Tibial nerve (tissue), 4 donors: ENCODE results near the gene SMAD7. TPM values are rescaled to one million over a fixed set of nuclear protein-coding genes. Genes with fewer than 3 reads are reported as not detected.

ENCODE experiments used
- DNase-seq, 2 donors: peaks; one replicate each; pipeline ENCODE4 v3.0.0-alpha.2; 2019; ENCODE audit warnings: low spot score in 2 of 2
- H3K27ac ChIP-seq, 4 donors: fragments of 200-600 bp; sonication (generic) in 3 of 4; one replicate each; pipeline ENCODE4 v1.5.1; 2017 to 2019; ENCODE audit warnings: mild to moderate bottlenecking in 1 of 4
- H3K27me3 ChIP-seq, 2 donors: fragments of 200-600 bp; sonication (generic) in 1 of 2; one replicate each; pipeline versions ENCODE4 v1.5.1 to v1.6.0; 2017 to 2019
- H3K36me3 ChIP-seq, 3 donors: fragments of 200-600 bp; sonication (generic); one replicate each; pipeline ENCODE4 v1.5.1; 2018 to 2019
- H3K4me1 ChIP-seq, 4 donors: fragments of 200-600 bp; sonication (generic) in 3 of 4; one replicate each; pipeline ENCODE4 v1.5.1; 2017 to 2019
- H3K4me3 ChIP-seq, 4 donors: fragments of 200-600 bp; sonication (generic) in 3 of 4; one replicate each; pipeline ENCODE4 v1.5.1; 2017 to 2019; ENCODE audit warnings: mild to moderate bottlenecking in 1 of 4, moderate library complexity in 1 of 4
- H3K9me3 ChIP-seq, 4 donors: fragments of 200-600 bp; sonication (generic) in 3 of 4; one replicate each; pipeline ENCODE4 v1.5.1; 2017 to 2019
- CTCF ChIP-seq, 5 experiments: fragments of 200-600 bp in 3 of 5; fragments of 450-650 bp in 2 of 5; sonication (generic) in 3 of 5; IDR thresholded peaks; one replicate each; pipeline ENCODE4 v1.5.1; 2016 to 2019; ENCODE audit warnings: antibody characterized with exemption in 5 of 5, mild to moderate bottlenecking in 3 of 5, moderate library complexity in 2 of 5
- EP300 ChIP-seq, 2 donors: sonication (generic); formaldehyde crosslinking; IDR thresholded peaks; one replicate each; pipeline ENCODE4 v1.6.1; 2017; ENCODE audit warnings: antibody characterized with exemption in 2 of 2, mild to moderate bottlenecking in 1 of 2
- POLR2A ChIP-seq, 2 donors: fragments of 450-650 bp; IDR thresholded peaks; one replicate each; pipeline ENCODE4 v1.6.1; 2017; ENCODE audit warnings: antibody characterized with exemption in 2 of 2, mild to moderate bottlenecking in 2 of 2, moderate library complexity in 2 of 2
- WGBS, 2 donors: methylation state at CpG; one replicate each; pipeline ENCODE4 v1.1.5; 2018; 5-methylcytosine and 5-hydroxymethylcytosine counted together
- total RNA-seq, 4 donors: library from RNA; depleted of rRNA; stranded (reverse); fragments of >200 nt; gene quantifications; one replicate each; pipeline ENCODE4 v1.1.0, GENCODE V29; 2016

SMAD7 gene
- 10 to 100 TPM; 34.3 to 56.8 (median 35.6) TPM for total RNA-seq

GRCh38 chr18:48950536-48951447 is at the start of gene SMAD7:
TSS of gene SMAD7 (minus strand) at chr18:48950965. CDS start at chr18:48950424, 541 bp downstream.
- 0% methylated on average over 30 to 33 of the region's 71 CpGs for WGBS, 2 donors
- peak in 1 of 2 donors; percentile 41 for DNase-seq
- no peaks in the 10 kb centered on the region for H3K27me3 ChIP-seq
- H3K4me1 ChIP-seq, result peaks cover 0 to 64% (median 30%) of the 10 kb centered on the region in 4 donors
- peak within 1 kb of the TSS; percentile 78 to 96 (median 94) for H3K27ac ChIP-seq
- no peaks in the 10 kb centered on the region for H3K36me3 ChIP-seq
- no peak for TF ChIP-seq CTCF (IDR thresholded peaks at IDR 0.05)
- peak in 1 of 2 donors; percentile 12 for TF ChIP-seq EP300 (IDR thresholded peaks at IDR 0.05)
- peak within 1 kb of the TSS; percentile 71 to 92 (median 80) for H3K4me3 ChIP-seq
- no peaks in the 10 kb centered on the region for H3K9me3 ChIP-seq

GRCh38 chr18:48999569-48999968 is 48.8 kb upstream of the SMAD7 start:
- no peaks in the 10 kb centered on the region for H3K36me3 ChIP-seq
- WGBS, 2 donors, result 89 to 92% methylated on average over 11 of the region's 11 CpGs
- H3K4me3 ChIP-seq, result no peak overlapping the region
- peaks cover 0 to 12% (median 3%) of the 10 kb centered on the region in 4 donors for H3K4me1 ChIP-seq
- TF ChIP-seq CTCF (IDR thresholded peaks at IDR 0.05) (no peak), EP300 (IDR thresholded peaks at IDR 0.05) (no peak), POLR2A (IDR thresholded peaks at IDR 0.05) (no peak)
- no peaks in the 10 kb centered on the region for H3K9me3 ChIP-seq
- no peaks in the 10 kb centered on the region for H3K27me3 ChIP-seq
- DNase-seq, result no peak
- no peak overlapping the region for H3K27ac ChIP-seq

GRCh38 chr18:48997985-48998831 is 47.4 kb upstream of the SMAD7 start:
- Histone ChIP-seq H3K4me1 (peaks cover 0 to 23% (median 5%) of the 10 kb centered on the region in 4 donors), H3K27me3 (no peaks in the 10 kb centered on the region), H3K27ac (no peak overlapping the region), H3K36me3 (no peaks in the 10 kb centered on the region), H3K9me3 (no peaks in the 10 kb centered on the region), H3K4me3 (no peak overlapping the region)
- WGBS, 2 donors, result 64 to 66% methylated on average over 17 of the region's 17 CpGs
- TF ChIP-seq EP300 (IDR thresholded peaks at IDR 0.05) (peak in 1 of 2 donors; percentile 24), POLR2A (IDR thresholded peaks at IDR 0.05) (no peak)
- no peak for DNase-seq

- Histone ChIP-seq H3K27me3 (no peaks in the 10 kb centered on the region), H3K4me1 (peaks cover 0 to 23% (median 7%) of the 10 kb centered on the region in 4 donors), H3K4me3 (no peak overlapping the region), H3K9me3 (no peaks in the 10 kb centered on the region), H3K27ac (no peak overlapping the region), H3K36me3 (no peaks in the 10 kb centered on the region)
- DNase-seq, result no peak
- no peak for TF ChIP-seq POLR2A (IDR thresholded peaks at IDR 0.05)
- WGBS, 2 donors, result 86% methylated on average over 6 of the region's 6 CpGs
Observed at GRCh38 chr18:48997681-48997984, 46.9 kb upstream of the SMAD7 start.

GRCh38 chr18:48996901-48997463 is 46.2 kb upstream of the SMAD7 start:
- 79 to 84% methylated on average over 7 to 8 of the region's 8 CpGs for WGBS, 2 donors
- no peaks in the 10 kb centered on the region for H3K27me3 ChIP-seq
- no peak overlapping the region for H3K4me3 ChIP-seq
- H3K4me1 ChIP-seq, result peaks cover 0 to 23% (median 10%) of the 10 kb centered on the region in 4 donors
- H3K36me3 ChIP-seq, result no peaks in the 10 kb centered on the region
- no peak for DNase-seq
- TF ChIP-seq POLR2A (IDR thresholded peaks at IDR 0.05) (no peak), CTCF (IDR thresholded peaks at IDR 0.05) (no peak), EP300 (IDR thresholded peaks at IDR 0.05) (no peak)
- no peaks in the 10 kb centered on the region for H3K9me3 ChIP-seq
- H3K27ac ChIP-seq, result no peak overlapping the region
